HL-60/S4 treated with phorbol 12-myristate 13-acetate at 8.2 ng/mL for 4 days and 3 days (cell line): ENCODE data around the gene TNNT1.
"Not testable (repeated sequence)": the region's sequence is repeated elsewhere in the genome, so short reads cannot be mapped to it uniquely, and the experiment has no call there.

Experiments used
- in situ Hi-C: fragments of 300-500 bp; cut with MboI; formaldehyde crosslinking; loops from 2 replicates; pipeline ENCODE4 v1.15.0; 2022; ENCODE audit warnings: low sequenced_read_pairs

TNNT1 gene, protein sequence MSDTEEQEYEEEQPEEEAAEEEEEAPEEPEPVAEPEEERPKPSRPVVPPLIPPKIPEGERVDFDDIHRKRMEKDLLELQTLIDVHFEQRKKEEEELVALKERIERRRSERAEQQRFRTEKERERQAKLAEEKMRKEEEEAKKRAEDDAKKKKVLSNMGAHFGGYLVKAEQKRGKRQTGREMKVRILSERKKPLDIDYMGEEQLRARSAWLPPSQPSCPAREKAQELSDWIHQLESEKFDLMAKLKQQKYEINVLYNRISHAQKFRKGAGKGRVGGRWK

DNA sequence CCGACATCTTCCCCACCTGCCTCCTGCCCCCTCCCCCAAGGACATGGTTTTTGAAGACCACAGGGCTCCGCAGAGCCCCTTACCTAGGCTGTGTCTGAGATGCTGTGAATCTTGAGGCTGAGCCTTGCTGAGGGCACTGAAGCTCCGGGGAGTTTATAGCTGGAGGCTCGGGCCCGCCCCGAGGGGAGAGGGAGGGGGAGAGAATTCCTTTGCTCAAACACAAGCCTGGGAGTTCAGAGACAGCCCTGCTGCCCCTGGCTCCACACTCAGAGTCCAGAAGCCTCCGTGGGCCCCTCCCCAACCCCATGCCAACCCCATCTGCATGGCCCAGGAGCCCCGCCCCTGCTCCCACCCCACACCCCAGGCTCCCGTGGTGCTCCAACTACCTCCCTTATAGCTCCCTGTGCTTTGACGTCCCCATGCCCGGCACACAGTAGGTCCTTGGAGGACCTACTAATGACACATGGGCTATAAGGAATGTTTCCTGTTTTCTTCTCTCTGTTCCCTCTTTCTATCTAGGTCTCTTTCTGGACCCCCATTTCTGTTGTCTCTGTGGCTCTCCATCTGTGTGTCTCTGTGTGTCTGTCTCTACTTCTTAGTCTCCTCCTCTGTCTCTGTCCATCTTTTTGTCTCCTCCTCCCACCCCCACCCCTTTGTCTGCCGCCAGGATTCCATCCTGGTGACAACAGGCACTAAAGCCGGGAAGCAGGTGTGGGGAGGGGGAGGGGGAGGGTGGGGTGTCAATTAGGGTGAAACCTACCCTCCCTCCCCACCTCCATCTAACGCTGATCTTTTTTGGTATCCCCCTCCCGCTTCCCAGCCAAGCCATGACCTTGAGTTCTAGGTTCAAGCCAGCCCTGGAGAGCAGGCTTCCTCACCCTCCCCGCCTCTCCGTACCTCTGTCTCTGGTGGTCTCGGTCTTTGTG lies at the start of gene TNNT1:
TSS of gene TNNT1 (minus strand) at position 129 of the 926 bp plus-strand sequence. CDS start 2,049 bp downstream, outside the sequence.
- in situ Hi-C loops = no loop called here

DNA sequence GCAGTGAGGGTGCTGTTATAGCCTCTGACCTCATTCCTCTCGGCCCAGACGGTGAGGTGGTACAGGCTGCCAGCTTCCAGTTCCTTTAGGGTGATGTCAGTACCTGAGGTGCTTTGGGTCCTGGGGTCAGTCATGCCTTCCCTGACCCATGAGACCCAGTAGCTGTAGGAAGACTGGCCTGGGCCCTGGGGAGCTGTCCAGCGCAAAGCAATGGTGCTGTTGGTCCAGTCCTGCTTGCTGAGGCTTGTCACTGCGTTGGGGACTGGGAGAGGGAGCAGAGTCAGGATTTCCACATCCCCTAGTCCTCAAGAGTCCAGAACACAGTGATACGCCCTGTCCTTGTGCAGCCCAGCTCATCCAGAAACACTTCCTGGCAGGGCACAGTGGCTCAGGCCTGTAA lies 49.6 kb upstream of the TNNT1 start:
- in situ Hi-C loops = no loop called here

DNA sequence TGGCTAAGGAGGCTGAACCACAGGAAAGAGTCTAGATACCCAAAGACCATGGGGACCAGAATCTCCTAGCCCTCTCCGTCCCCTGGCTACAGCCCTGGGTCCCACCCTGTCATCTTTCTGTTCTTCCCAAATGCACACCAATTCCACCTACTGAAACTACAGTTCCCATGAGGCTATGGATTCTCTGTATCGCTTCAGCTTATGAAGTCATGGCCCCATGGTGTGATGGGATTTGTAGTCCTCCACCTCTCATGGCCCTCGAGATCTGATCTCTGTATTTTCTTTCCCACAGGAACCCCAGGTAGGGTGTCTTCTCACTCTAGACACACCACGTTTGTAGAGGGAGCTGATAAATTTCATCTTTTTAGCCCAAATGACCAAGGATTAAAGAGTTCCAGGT lies 48.5 kb upstream of the TNNT1 start:
- in situ Hi-C loops = no loop called here

DNA sequence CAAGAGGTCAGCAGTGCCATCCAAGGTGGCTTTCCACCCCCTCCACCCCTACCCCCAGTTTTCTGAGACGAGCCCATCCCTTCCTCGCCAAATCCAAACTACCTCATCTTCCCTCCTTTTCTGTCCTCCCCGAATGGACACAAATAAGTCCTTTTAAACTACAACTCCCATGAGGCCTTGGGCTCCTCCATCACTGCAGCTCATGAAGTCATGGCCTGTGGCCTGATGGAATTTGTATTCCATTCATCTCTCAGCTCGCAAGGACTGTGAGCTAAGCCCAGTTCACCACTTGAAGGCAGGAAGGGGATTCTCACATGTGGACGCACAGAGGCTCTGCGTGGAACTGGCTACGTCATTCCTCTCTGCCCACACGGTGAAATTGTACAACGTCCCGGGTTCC lies 47.8 kb upstream of the TNNT1 start:
- in situ Hi-C loops = no loop called here

DNA sequence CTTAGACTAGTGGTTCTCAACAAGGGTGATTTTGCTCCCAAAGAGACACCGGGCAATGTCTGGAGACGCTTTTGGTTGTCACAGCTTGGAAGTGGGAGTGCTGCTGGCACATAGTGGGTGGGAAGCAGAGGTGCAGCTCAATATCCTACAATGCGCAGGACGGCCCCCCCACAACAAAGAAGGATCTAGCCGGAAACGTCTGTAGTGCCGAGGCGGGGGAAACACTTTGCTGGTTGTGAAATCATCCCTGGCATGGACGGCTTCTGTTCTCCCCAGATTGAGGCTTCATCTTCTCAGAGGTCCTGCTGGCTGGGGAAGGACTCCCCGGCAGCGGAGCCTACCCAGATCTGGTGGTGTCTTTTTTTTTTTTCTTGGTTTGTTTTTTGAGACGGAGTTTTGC lies 44.5 kb upstream of the TNNT1 start:
- in situ Hi-C loops = no loop called here

DNA sequence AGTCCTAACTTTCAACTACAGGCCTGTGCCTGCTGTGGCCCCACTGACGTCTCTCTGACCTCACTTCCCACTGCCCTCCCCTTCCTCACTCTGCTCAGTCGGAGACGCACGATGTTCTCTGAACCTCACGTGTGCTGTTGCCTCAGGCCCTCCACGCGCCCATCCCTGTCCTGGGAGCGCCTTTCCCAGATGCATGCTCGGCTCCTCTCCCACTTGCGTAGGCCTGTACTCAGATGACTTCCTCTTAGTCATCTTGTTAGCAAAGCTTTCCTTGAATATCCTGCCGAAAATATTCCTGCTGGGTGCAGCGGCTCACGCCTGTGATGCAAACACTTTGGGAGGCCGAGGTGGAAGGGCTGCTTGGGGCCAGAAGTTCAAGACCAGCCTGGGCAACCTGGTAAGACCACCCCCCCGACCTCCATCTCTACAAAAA lies 40.4 kb upstream of the TNNT1 start:
- in situ Hi-C loops = no loop called here

DNA sequence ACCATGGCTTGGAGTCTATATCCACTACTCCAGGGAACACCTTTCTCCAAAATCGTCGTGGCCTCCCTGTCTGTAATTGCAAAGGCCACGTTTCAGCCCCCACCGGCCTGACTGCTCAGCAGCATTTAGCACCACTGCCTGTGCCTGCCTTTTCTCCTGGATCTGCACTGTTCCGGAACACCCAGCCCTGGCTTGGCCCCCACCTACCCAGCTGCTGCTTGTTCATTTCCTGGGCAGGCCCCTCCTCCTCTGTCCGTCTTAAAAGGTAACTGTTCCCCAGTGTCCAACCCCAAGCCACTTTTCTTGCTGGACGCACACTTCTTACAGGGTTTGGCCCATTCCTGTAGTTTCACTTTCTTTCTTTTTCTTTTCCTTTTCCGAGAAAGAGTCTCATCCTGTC lies 39.6 kb upstream of the TNNT1 start:
- in situ Hi-C loops = no loop called here

DNA sequence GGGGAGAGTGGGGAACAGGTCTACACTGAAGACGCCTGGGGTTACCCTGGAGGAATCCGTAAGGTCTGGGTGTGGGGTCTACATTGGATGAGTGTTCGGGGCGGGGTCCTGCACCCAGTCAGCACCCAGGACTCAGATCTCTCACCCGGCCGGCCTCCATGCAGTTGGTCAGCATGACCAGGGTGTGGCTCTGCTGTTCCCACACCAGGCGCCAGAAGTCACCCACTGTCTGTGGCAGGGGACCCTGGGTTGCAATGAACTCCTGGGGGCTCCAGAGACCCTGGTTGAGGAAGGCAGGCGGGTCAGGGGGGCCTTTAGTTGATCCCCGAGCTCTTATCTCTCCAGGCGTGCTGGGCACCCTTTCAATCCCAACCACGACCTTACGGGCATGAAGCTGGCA lies 37.1 kb upstream of the TNNT1 start:
- in situ Hi-C loops = no loop called here

DNA sequence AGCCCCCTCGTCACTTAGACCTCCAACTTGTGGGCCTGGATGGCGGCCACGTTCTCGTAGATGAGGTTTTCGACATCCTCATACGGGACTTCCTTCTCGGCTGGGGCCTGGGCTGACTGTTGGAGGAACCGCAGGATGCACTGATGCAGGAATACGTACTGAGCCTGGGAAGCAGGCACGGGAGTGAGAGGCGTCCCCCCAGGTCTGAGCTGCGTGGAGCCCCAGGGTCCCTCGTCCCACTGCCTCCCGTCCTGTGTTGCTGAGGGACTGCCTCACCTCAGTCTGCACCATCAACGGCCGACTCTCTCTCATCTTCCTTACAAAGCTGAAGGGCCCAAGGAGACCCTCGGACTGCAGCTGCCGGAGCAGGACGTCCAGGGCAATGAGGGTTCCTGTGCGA lies 32.7 kb upstream of the TNNT1 start:
- in situ Hi-C loops = no loop called here

DNA sequence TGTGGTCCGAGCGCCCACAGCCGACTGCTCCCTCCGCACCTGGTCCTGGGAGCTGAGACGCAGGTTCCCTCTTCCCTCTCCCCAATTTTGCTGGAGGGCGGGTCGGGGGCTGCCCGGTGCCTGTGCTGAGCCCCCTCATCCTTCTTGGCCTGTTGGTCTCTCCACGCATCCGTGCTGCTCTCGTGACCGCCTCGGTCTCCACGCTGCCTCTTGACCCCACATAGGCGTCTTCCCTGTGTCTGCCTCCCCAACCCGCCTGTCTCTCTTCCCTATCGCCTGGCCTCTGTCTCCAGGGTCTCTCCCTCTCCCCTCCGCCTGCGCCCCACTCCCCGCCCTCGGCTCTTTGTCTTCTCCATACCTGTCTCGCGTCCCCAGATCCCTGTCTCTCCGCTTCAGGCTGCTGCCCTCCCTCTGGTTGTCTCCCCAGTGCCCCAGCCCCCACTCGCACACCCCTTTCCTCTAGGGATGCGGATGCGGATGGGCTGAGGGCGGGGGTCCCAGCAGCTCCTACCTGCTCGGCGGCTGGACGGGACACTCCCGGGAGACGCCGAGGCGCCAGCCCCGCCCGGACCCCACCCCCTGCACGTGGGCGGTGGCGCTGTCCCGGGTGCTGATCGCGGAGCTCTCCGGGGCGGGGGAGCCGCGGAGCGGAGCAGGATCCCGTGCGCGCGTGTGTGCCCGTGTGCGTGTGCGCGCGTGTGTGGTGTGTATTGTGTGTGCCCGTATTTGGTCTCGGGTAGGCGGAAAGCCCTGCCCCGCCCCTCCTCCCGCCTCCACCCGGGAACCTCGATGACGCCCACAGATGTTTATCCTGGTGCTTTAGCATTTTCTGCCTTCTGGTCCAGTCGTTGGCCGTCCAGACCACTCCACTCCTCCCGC lies 30.8 kb upstream of the TNNT1 start, which contains the start of gene SYT5:
TSS of gene SYT5 (minus strand) at position 684 of the 879 bp plus-strand sequence. CDS start 1,248 bp downstream, outside the sequence.
- in situ Hi-C loops = no loop called here

DNA sequence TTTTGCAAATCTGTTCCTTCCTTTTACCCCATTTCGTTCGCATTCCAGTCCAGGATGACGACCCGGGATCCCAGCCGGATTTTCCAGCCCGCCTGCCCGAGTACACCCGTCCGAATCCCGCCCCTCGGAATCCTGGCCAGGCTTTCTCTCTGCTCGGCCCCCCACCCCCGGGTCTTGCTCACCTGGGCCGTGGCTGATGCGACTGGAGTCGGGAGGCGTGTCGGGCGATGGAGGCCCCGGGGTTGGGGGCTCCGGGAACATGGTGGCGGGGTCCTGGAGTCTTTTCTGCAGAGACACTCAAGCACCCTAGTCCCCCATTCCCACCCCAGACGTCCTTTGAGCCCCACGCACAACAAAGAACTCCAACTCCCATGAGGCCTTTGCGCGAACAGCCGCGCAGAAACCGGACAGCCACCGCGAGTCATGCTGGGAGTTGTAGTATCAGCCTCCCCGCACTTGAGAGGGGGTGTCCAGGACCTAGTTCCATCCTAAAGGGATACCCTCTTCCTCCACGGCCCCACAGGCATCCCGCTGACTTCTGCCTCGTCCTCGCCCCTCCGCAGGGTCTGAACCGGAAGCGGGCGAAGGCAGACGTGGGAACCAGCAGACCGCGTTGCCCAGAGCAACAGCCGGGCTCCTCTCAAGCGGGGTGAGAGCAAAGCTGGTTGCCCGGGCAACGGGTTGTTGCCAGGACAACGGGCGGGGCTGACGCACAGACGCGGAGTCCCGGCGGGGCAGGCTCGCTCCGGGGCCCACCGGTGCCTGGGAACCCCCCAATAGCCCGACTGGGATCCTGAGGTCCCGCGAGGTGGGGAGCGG lies 30.0 kb upstream of the TNNT1 start:
- in situ Hi-C loops = no loop called here

DNA sequence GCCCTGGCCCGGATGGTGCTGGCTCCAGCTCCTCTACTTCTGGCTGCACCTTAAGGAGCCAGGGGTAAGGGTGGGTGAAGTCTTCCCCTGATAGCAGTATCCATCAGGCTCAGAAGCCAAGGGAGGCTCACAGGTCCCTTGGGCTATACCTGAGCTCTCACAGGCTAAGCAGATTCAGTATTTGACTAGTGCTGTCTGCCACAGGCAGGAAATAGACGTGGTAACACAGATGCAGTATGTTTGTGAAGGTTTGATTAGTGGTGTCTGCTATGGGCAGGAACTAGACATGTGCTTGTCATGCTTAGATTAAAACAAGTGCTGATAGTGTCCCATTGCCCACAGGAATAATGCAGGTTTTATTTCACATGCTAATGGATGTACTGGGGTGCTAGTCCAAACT lies 27.1 kb upstream of the TNNT1 start:
- in situ Hi-C loops = no loop called here

DNA sequence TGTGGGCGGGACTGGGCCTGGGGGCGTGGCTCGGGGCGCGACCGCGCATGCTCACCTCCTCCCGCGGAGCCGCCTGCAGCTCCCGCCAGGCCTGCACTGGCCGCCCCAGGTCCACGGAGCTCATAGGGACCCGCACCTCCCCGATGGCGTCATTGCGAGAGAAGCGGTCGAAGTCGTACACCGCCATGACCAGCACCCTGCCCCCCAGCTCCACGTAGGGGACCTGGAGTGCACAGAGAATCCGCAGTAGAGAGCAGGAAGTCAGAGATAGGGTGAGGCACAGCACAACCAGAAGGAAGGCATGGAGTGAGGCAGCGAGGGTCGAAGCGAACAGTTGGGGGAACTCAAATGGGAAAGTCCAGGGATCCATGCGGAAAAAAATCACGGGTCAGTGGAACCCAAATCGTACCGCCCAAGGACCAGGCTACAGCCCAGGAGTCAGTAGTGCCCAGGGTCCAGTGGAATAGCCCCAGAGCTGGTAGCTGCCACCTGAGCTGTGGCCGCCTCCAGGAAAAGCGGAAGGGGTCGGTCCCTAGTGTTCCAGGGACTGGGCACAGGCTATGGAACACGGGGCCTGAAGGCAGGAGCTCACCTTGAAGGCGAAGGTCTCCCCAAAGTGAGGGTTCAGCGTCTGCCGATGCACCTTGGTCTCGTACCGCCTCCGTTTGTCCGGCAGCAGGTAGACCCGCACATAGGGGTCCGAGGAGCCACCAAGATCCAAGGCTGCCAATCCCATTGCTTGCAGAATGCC lies 26.3 kb upstream of the TNNT1 start:
- in situ Hi-C loops = no loop called here

DNA sequence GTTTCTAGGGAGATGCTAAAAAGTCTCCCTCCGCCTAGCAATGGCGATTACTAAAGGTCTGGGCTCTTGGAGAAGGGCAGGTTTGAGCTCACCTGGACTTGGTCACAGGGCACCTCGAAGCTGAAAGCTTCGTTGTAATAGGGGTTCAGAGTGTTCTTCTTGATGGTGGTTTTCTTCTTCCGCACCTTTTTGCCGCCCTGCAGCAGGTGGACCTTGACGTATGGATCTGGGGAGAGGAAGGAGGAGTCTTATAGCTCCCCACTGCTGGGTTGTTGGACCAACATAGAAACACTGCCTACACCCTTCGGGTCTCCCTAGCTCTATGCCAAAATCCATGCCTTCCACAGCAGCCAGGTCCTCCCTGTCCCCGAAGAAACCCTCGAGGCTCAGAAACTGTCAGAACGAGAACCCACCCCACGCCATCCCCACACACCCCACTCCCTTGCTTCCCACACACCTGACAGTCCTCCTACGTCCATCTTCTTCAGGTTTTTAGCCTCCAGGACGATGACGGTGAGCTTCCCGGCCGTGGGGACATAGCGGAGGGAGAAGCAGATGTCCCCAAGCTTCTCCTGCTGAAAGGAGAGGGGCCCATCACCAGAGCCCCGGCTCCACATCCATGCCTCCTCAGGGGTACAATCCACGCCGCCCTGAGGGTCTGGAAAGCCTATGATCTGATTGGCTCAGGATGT lies 25.6 kb upstream of the TNNT1 start:
- in situ Hi-C loops = no loop called here

DNA sequence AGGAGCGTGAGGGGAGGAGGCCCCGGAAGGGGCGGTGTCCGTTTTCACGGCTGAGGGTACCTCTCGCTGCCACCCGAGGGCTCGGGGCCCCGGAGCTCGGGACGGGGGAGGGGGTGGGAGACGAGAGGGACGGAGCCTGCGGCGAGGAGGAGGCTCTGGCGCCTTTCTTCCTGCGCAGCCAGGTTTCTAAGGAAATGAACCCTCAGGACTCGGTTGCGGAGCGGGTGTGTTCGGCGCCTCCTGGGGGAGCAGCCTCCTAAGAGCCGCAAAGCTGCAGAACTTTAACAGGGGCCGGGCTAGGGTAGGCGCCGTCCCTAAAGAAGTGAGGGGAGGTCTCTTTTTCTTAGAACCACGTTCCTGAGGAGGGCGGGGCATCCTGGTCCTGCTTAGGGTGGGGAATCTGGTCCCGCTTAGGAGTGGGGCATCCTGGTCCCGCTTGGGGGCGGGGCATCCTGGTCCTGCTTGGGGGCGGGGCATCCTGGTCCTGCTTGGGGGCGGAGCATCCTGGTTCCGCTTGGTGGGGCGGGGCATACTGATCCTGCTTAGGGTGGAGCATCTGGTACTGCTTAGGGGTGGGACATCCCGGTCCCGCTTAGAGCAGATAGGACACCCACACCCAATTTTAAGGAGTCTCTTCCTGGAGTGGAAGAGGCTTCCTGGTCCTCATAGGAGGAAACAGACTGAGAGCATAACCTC lies 24.9 kb upstream of the TNNT1 start:
- in situ Hi-C loops = no loop called here

DNA sequence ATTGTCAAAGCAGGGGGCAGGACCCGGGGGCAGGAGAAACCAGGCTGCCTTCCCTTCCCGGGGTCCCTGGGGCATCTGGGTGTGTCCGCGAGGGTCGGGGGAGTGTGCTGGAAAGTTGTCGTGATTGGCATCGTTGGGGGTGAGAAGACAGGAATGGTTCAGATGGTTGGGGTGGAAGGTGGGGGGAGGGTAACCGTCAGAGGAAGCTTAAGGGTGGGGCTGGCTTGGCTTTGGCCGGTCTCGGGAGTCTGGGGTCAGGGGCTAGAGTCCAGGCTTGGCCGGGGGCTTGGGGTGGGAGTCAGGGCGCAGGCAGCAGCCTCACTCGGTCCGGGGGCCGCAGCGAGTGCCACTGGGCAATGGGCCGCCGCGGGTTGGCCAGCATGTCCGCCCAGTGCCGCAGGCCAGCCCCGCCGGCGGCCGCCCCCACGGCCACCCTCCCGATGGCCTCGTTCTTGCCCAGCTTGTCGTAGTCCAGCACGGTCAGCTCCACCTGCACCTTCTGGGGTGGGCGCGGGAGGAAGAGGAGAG lies 24.2 kb upstream of the TNNT1 start:
- in situ Hi-C loops = no loop called here

DNA sequence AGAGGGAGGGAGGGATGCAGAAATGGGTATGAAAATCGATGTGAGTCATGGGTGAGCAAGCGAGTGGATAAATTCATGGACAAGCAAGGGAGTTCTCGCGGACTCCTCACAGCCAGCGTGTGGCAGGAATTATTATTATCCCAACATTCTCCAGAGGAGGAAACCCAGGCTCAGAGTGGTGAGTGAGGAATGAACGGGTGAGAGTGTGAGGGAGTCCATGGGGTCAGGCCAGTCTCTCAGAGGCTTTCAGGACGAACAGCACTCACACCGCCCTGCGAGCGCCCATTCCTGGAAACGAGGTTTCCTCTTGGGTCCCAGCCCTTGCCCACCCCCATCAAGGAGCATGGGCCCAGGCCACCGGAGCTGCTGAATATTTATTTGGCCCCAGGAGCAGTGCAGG lies 23.7 kb upstream of the TNNT1 start:
- in situ Hi-C loops = no loop called here

DNA sequence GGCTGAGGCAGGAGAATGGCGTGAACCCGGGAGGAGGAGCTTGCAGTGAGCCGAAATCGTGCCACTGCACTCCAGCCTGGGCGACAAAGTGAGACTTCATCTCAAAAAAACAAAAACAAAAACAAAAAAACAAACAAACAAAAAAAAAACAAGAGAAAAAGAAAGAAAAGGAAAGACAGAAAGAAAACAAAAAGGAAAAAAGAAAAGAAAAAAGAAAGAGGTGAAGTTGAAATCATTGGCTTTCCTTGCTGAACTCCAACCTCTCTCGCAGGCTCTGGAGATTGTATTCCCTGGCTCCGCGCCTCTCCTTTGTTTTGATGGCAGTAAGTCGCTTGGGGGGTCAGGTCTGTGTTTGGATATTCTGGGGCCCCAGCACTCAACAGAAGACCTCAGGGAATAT lies 23.3 kb upstream of the TNNT1 start:
- in situ Hi-C loops = not testable (repeated sequence)
